Thyroid gland (tissue), 4 donors: ENCODE measurements around the gene TMEM164.

Experiments
- CTCF ChIP-seq, 6 experiments: fragments of 200-600 bp in 3 of 6; fragments of 450-650 bp in 3 of 6; sonication (generic) in 3 of 6; IDR thresholded peaks; one replicate each; pipeline ENCODE4 v1.5.1; 2016 to 2019; ENCODE audit warnings: antibody characterized with exemption in 6 of 6, mild to moderate bottlenecking in 2 of 6, inconsistent platforms in 1 of 6, moderate library complexity in 1 of 6
- POLR2A ChIP-seq, 2 donors: fragments of 450-650 bp; IDR thresholded peaks; one replicate each; pipeline ENCODE4 v1.6.1; 2017; ENCODE audit warnings: antibody characterized with exemption in 2 of 2, mild to moderate bottlenecking in 2 of 2, moderate library complexity in 1 of 2

DNA sequence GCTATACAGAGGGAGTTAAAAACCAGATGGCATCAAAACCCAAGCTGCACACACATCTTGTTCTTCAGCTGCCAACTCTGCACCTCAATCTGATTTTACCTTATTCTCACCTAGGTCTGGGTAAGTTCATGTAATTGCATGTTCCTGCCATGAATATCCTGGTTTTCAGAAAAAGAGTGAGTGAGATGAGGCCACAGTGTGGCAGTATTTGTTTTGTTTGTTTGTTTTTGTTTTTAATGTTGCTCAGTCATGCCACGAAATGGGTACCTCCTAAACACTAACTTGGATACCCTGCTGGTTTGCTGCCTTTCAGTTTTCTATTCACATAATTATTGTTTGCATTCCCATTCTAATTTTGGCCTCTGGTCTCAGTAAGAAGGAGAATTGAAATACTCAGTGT is 22.5 kb downstream of the TMEM164 start:
- TF ChIP-seq CTCF (IDR thresholded peaks at IDR 0.05): no peak
- TF ChIP-seq POLR2A (IDR thresholded peaks at IDR 0.05): no peak
